HEK293 (cell line): ENCODE measurements around the gene CACNA1C.
A peak's percentile ranks its signal among the peaks of the same experiment; 100 is the strongest.

ENCODE experiments used
- CTCF ChIA-PET: fragments of 350-600 bp; formaldehyde crosslinking; extraction: SDS; loops from one replicate; lab custom pipeline; 2021; ENCODE audit warnings: antibody characterized with exemption; lab: Yijun Ruan, JAX
- POLR2A ChIA-PET: fragments of 300-600 bp; formaldehyde crosslinking; extraction: SDS; loops from one replicate; lab custom pipeline; 2020; ENCODE audit warnings: antibody characterized with exemption, inconsistent platforms; lab: Yijun Ruan, JAX
- H3K27ac ChIP-seq: fragments of 200-500 bp; sonication (Bioruptor generic); 2 replicates; pipeline ENCODE4 v1.5.1; 2014; ENCODE audit warnings: low read depth, low read length, control low read depth, inconsistent platforms; ENCODE audit errors: extremely low read depth
- H3K36me3 ChIP-seq, 2 experiments: fragments of 200-500 bp in 1 of 2; sonication (Bioruptor generic) in 1 of 2; 1 replicate in 1 of 2; 2 replicates in 1 of 2; pipeline ENCODE4 v1.5.1; 2014 to 2017; ENCODE audit warnings: inconsistent platforms in 2 of 2, low read length in 2 of 2; ENCODE audit not compliant: control insufficient read depth in 2 of 2, insufficient read depth in 1 of 2
- H3K4me1 ChIP-seq: fragments of 200-500 bp; sonication (Bioruptor generic); 2 replicates; pipeline ENCODE4 v1.5.1; 2014; ENCODE audit warnings: mild to moderate bottlenecking, low read length, inconsistent platforms; ENCODE audit not compliant: control insufficient read depth, insufficient read depth
- H3K4me3 ChIP-seq: 2 replicates; pipeline ENCODE4 v1.5.1; 2011; ENCODE audit warnings: low read depth, mild to moderate bottlenecking, control low read depth, low read length, moderate library complexity
- H3K9me3 ChIP-seq: fragments of 200-500 bp; sonication (Bioruptor generic); 2 replicates; pipeline ENCODE4 v1.5.1; 2014; ENCODE audit warnings: low read depth, low read length, inconsistent platforms; ENCODE audit not compliant: control insufficient read depth, insufficient read depth
- ATF2 ChIP-seq: fragments of 450-650 bp; formaldehyde crosslinking; IDR thresholded peaks from 2 replicates; pipeline ENCODE4 v1.5.1; 2016; ENCODE audit warnings: missing biosample characterization, missing genetic modification characterization, low read depth
- EGR2 ChIP-seq: fragments of 450-650 bp; formaldehyde crosslinking; IDR thresholded peaks from 2 replicates; pipeline ENCODE4 v1.5.1; 2016; ENCODE audit warnings: low read depth, missing biosample characterization, missing genetic modification characterization
- HOXC10 ChIP-seq: sonication (generic); formaldehyde crosslinking; IDR thresholded peaks from 2 replicates; pipeline ENCODE4 v1.8.1; 2023; ENCODE audit warnings: mild to moderate bottlenecking, missing genetic modification reagents
- KLF17 ChIP-seq: fragments of 450-650 bp; formaldehyde crosslinking; IDR thresholded peaks from 2 replicates; pipeline ENCODE4 v1.5.1; 2016; ENCODE audit warnings: missing biosample characterization, missing genetic modification characterization
- KLF8 ChIP-seq: fragments of 450-650 bp; formaldehyde crosslinking; IDR thresholded peaks from 2 replicates; pipeline ENCODE4 v1.5.1; 2016; ENCODE audit warnings: missing biosample characterization, missing genetic modification characterization
- ZBTB1 ChIP-seq: fragments of 450-650 bp; formaldehyde crosslinking; IDR thresholded peaks from 2 replicates; pipeline ENCODE4 v1.5.1; 2016; ENCODE audit warnings: missing biosample characterization, missing genetic modification characterization
- ZBTB17 ChIP-seq: fragments of 450-650 bp; formaldehyde crosslinking; IDR thresholded peaks from 2 replicates; pipeline ENCODE4 v1.5.1; 2016; ENCODE audit warnings: missing biosample characterization, missing genetic modification characterization
- ZBTB44 ChIP-seq: fragments of 450-650 bp; IDR thresholded peaks from 2 replicates; pipeline ENCODE4 v1.5.1; 2018; ENCODE audit warnings: missing biosample characterization, mild to moderate bottlenecking, missing genetic modification characterization
- ZFHX2 ChIP-seq: fragments of 450-650 bp; formaldehyde crosslinking; conservative IDR thresholded peaks from 2 replicates; pipeline ENCODE4 v1.5.1; 2016; ENCODE audit warnings: missing biosample characterization, missing genetic modification characterization
- ZNF112 ChIP-seq: fragments of 450-650 bp; formaldehyde crosslinking; IDR thresholded peaks from 2 replicates; pipeline ENCODE4 v1.5.0; 2017; ENCODE audit warnings: missing biosample characterization, missing genetic modification characterization
- ZNF202 ChIP-seq: fragments of 450-650 bp; formaldehyde crosslinking; IDR thresholded peaks from 2 replicates; pipeline ENCODE4 v1.5.1; 2016; ENCODE audit warnings: missing biosample characterization, missing genetic modification characterization, borderline replicate concordance
- ZNF248 ChIP-seq: fragments of 450-650 bp; formaldehyde crosslinking; IDR thresholded peaks from 2 replicates; pipeline ENCODE4 v1.5.1; 2017; ENCODE audit warnings: missing biosample characterization, missing genetic modification characterization
- ZNF26 ChIP-seq: fragments of 450-650 bp; formaldehyde crosslinking; IDR thresholded peaks from 2 replicates; pipeline ENCODE4 v1.5.1; 2016; ENCODE audit warnings: missing biosample characterization, missing genetic modification characterization
- ZNF366 ChIP-seq: fragments of 450-650 bp; formaldehyde crosslinking; conservative IDR thresholded peaks from 2 replicates; pipeline ENCODE4 v1.5.1; 2016; ENCODE audit warnings: missing biosample characterization, missing genetic modification characterization
- ZNF48 ChIP-seq: fragments of 450-650 bp; formaldehyde crosslinking; IDR thresholded peaks from 2 replicates; pipeline ENCODE4 v1.5.1; 2016; ENCODE audit warnings: missing biosample characterization, missing genetic modification characterization
- ZNF639 ChIP-seq: fragments of 450-650 bp; formaldehyde crosslinking; IDR thresholded peaks from 2 replicates; pipeline ENCODE4 v1.5.1; 2016; ENCODE audit warnings: missing biosample characterization, missing genetic modification characterization
- ZNF658 ChIP-seq: fragments of 450-650 bp; formaldehyde crosslinking; IDR thresholded peaks from 2 replicates; pipeline ENCODE4; 2016; ENCODE audit warnings: missing biosample characterization, missing genetic modification characterization
- ZNF792 ChIP-seq: fragments of 450-650 bp; formaldehyde crosslinking; IDR thresholded peaks from 2 replicates; pipeline ENCODE4 v1.5.1; 2016; ENCODE audit warnings: missing biosample characterization, missing genetic modification characterization
- ZNF830 ChIP-seq: fragments of 450-650 bp; IDR thresholded peaks from 2 replicates; pipeline ENCODE4 v1.5.0; 2018; ENCODE audit warnings: missing biosample characterization, missing genetic modification characterization, low read depth, mild to moderate bottlenecking, moderate library complexity
- ZSCAN23 ChIP-seq: fragments of 450-650 bp; formaldehyde crosslinking; IDR thresholded peaks from 2 replicates; pipeline ENCODE4 v1.5.1; 2016; ENCODE audit warnings: missing biosample characterization, missing genetic modification characterization

CACNA1C gene

GRCh38 chr12:2455410-2455809, 402.6 kb downstream of the CACNA1C start:
- Histone ChIP-seq H3K36me3 (no peaks in the 10 kb centered on the region), H3K4me1 (no peaks in the 10 kb centered on the region), H3K27ac (no peak overlapping the region), H3K9me3 (no peaks in the 10 kb centered on the region), H3K4me3 (no peak overlapping the region)
- TF ChIP-seq EGR2 (tag by site-specific recombination), result peak; percentile 55
- TF ChIP-seq ZNF658 (tag by site-specific recombination), result no peak
- ChIA-PET POLR2A (no interaction called here), CTCF (no interaction called here)

GRCh38 chr12:2456122-2456812, 403.5 kb downstream of the CACNA1C start:
- no peaks in the 10 kb centered on the region for H3K36me3 ChIP-seq
- ChIA-PET CTCF (no interaction called here), POLR2A (no interaction called here)
- H3K27ac ChIP-seq, result no peak overlapping the region
- H3K4me1 ChIP-seq, result no peaks in the 10 kb centered on the region
- no peaks in the 10 kb centered on the region for H3K9me3 ChIP-seq
- no peak overlapping the region for H3K4me3 ChIP-seq
- no peak for TF ChIP-seq ZNF366
- no peak for TF ChIP-seq ATF2 (tag by site-specific recombination)
- no peak for TF ChIP-seq ZFHX2 (tag by site-specific recombination)
- no peak for TF ChIP-seq ZNF639
- TF ChIP-seq HOXC10, result no peak
- TF ChIP-seq ZNF48 (tag by site-specific recombination), result no peak
- TF ChIP-seq KLF17 (tag by site-specific recombination), result no peak
- no peak for TF ChIP-seq ZNF202 (tag by site-specific recombination)
- no peak for TF ChIP-seq ZNF248 (tag by site-specific recombination)
- no peak for TF ChIP-seq ZNF112 (tag by site-specific recombination)

- CTCF ChIA-PET, result no interaction called here
- TF ChIP-seq ZBTB1 (no peak), KLF8 (no peak), ZNF792 (tag by site-specific recombination) (no peak), ZBTB17 (tag by site-specific recombination) (no peak), ZNF26 (tag by site-specific recombination) (no peak), ZNF830 (tag by site-specific recombination) (no peak), ZBTB44 (no peak), ZSCAN23 (tag by site-specific recombination) (no peak)
- POLR2A ChIA-PET, result no interaction called here
- H3K4me1 ChIP-seq, result no peaks in the 10 kb centered on the region
- no peaks in the 10 kb centered on the region for H3K36me3 ChIP-seq
- H3K4me3 ChIP-seq, result no peak overlapping the region
- H3K9me3 ChIP-seq, result no peaks in the 10 kb centered on the region
- no peak overlapping the region for H3K27ac ChIP-seq
Observed at GRCh38 chr12:2456813-2457186, 404.0 kb downstream of the CACNA1C start.
